ENCODE results near the gene HOXA4.

DNA sequence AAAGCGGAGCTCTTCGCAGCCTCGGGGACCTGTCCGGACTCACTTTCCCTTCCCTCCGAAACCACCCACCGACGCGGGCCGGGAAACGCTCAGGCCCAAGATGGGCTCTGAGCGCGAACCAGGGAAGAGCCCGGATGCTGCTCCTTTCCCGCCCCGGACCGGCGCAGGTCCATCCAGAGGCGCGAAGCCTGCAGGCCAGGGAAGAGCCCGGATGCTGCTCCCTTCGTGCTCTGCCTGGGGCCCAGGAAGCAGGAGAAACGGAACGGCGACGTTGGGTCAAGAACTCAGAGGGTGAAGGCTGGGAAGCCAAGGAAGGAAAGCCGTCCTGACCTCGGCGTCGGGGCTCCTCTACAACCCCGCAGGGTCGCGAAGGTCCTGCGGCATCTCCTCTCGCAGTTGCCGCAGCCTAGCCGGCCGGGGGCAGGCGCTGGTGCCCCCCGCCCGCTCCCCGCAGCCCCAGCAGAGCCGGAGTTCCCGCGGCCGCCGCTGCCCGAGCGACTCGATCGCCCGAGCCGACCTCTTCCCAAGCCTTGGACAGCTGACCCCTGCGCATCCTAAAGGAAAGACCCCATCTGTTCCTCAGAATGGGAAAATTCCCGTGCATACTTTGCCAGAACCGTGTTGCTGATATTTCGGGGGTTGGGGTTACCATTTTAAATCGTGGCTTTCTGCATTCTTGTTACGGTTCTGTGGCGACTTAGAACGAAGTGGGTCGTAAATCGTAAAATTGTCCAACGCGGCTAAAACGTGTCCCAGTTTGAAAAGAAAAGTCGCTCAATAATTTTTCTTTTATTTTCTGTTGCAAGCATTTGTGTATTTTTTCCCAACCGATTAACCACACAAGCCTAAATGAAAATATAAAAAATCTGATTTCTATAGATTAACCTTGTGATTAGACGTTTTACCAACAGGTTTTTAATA, 42.3 kb downstream of the HOXA4 start:
- TF ChIP-seq POLR2A (IDR thresholded peaks at IDR 0.05; ENCODE audit: low read depth, low read length) (no peak), POLR2AphosphoS5 (IDR thresholded peaks at IDR 0.05; ENCODE audit: low read depth, low read length) (no peak), SPI1 (IDR thresholded peaks at IDR 0.05; ENCODE audit: low read depth, low read length) (no peak)
